ENCODE results near the gene SLC35D1. TPM values are rescaled to one million over a fixed set of nuclear protein-coding genes. Genes with fewer than 3 reads are reported as not detected.
A peak's percentile ranks its signal among the peaks of the same experiment; 100 is the strongest.

SLC35D1 gene
- polyA plus RNA-seq, 1 donor (not counting 4 experiments of a cell fraction or from before 2014, with no cell fraction given) = 12.2 TPM

DNA sequence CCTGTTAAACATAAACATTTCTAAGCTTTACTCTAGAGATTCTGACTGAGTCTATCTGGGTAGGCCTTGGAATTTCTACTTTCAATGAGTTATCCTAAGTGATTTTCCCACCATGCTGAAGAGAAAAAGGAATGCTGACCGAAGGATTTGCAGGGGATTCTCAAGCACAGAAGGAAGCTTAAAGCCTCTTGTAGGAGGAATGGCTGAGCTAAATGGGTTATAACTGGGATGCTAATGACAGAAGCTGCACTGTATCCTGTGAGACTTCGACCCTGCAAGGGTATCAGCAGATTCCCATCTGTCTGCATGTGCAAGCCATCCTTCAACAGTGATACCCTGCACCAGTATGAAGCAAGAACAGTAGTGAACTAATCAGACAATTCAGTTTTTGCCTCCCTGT, 35.4 kb downstream of the SLC35D1 start:
- no peak for FAIRE-seq

DNA sequence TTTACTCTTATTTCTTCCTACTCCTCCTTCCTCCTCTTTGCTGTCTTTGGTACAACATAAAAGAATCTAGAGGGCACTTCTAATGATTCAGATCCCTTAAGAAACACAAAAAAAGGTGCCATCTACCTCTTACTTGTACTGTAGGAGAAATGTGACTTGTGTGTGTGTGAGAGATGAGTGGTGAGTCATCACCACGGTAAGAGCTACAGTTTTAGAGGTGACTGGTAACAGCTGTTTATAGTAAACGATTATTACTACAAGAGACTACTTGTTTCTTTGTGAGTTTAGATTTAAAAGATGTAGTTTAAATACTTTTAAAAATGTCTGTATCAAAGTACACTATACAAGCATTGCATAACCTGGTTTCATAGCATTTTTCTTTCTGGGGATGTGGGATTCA, 40.4 kb downstream of the SLC35D1 start:
- DNase-seq (ENCODE audit: low read depth, low spot score) (peak; percentile 15), FAIRE-seq (peak; percentile 80)
- Histone ChIP-seq H3K9me3 (ENCODE audit: control insufficient read depth, low read depth, low read length) (no peaks in the 10 kb centered on the region), H3K4me1 (ENCODE audit: control insufficient read depth, extremely low read depth, insufficient read depth, low read length) (no peaks in the 10 kb centered on the region), H3K9ac (ENCODE audit: control insufficient read depth, extremely low read depth, insufficient read depth, low read length) (no peak overlapping the region), H3K27me3 (ENCODE audit: control insufficient read depth, extremely low read depth, insufficient read depth, low read length) (no peaks in the 10 kb centered on the region), H3K36me3 (ENCODE audit: control insufficient read depth in 2 of 2, extremely low read depth in 1 of 2, insufficient read depth in 2 of 2, low read length in 2 of 2) (peaks cover 2 to 5% of the 10 kb centered on the region in 2 experiments), H3K9me1 (ENCODE audit: control insufficient read depth, extremely low read depth, insufficient read depth, low read length) (no peaks in the 10 kb centered on the region), H3K79me2 (ENCODE audit: control insufficient read depth, insufficient read depth, low read length) (no peaks in the 10 kb centered on the region), H3K27ac (ENCODE audit: control insufficient read depth, insufficient read depth, low read length) (no peak overlapping the region), H2AFZ (ENCODE audit: control insufficient read depth, low read length) (no peak overlapping the region), H4K20me1 (ENCODE audit: control insufficient read depth, extremely low read depth, insufficient read depth, low read length) (no peaks in the 10 kb centered on the region), H3K4me2 (ENCODE audit: control insufficient read depth, extremely low read depth, insufficient read depth, low read depth, low read length) (no peak overlapping the region), H3K4me3 (ENCODE audit: control insufficient read depth in 2 of 3, extremely low read depth in 1 of 3, insufficient read depth in 2 of 3, low read depth in 1 of 3, low read length in 3 of 3) (no peak overlapping the region)
- dilution Hi-C loops (cut with MboI; ENCODE audit: extremely low pct_ligation_motif_present, low sequenced_read_pairs) = no loop called here
- TF ChIP-seq, protein P1, sequence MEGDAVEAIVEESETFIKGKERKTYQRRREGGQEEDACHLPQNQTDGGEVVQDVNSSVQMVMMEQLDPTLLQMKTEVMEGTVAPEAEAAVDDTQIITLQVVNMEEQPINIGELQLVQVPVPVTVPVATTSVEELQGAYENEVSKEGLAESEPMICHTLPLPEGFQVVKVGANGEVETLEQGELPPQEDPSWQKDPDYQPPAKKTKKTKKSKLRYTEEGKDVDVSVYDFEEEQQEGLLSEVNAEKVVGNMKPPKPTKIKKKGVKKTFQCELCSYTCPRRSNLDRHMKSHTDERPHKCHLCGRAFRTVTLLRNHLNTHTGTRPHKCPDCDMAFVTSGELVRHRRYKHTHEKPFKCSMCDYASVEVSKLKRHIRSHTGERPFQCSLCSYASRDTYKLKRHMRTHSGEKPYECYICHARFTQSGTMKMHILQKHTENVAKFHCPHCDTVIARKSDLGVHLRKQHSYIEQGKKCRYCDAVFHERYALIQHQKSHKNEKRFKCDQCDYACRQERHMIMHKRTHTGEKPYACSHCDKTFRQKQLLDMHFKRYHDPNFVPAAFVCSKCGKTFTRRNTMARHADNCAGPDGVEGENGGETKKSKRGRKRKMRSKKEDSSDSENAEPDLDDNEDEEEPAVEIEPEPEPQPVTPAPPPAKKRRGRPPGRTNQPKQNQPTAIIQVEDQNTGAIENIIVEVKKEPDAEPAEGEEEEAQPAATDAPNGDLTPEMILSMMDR (optimal IDR thresholded peaks at IDR 0.05 in 1 of 3, IDR thresholded peaks at IDR 0.05 in 1 of 3, conservative IDR thresholded peaks at IDR 0.05 in 1 of 3; ENCODE audit: extremely low read depth in 1 of 3, insufficient read depth in 2 of 3, low read length in 3 of 3) = no peak
- no peak for TF ChIP-seq EZH2 (IDR thresholded peaks at IDR 0.05; ENCODE audit: low read length)

More for the DNA sequence above, 35.4 kb downstream of the SLC35D1 start:
- H3K27ac ChIP-seq (ENCODE audit: control insufficient read depth, insufficient read depth, low read length) = no peak overlapping the region
- TF ChIP-seq, protein P1 (optimal IDR thresholded peaks at IDR 0.05 in 1 of 3, IDR thresholded peaks at IDR 0.05 in 1 of 3, conservative IDR thresholded peaks at IDR 0.05 in 1 of 3; ENCODE audit: extremely low read depth in 1 of 3, insufficient read depth in 2 of 3, low read length in 3 of 3) = no peak
- no peak for TF ChIP-seq EZH2 (IDR thresholded peaks at IDR 0.05; ENCODE audit: low read length)
- H3K79me2 ChIP-seq (ENCODE audit: control insufficient read depth, insufficient read depth, low read length) = no peaks in the 10 kb centered on the region
- no peak for DNase-seq (ENCODE audit: low read depth, low spot score)
- H3K4me3 ChIP-seq (ENCODE audit: control insufficient read depth in 2 of 3, extremely low read depth in 1 of 3, insufficient read depth in 2 of 3, low read depth in 1 of 3, low read length in 3 of 3) = no peak overlapping the region
- H4K20me1 ChIP-seq (ENCODE audit: control insufficient read depth, extremely low read depth, insufficient read depth, low read length) = no peaks in the 10 kb centered on the region
- H3K4me2 ChIP-seq (ENCODE audit: control insufficient read depth, extremely low read depth, insufficient read depth, low read depth, low read length) = no peak overlapping the region
- H3K4me1 ChIP-seq (ENCODE audit: control insufficient read depth, extremely low read depth, insufficient read depth, low read length) = peaks cover 7% of the 10 kb centered on the region
- dilution Hi-C loops (cut with MboI; ENCODE audit: extremely low pct_ligation_motif_present, low sequenced_read_pairs) = no loop called here
- no peaks in the 10 kb centered on the region for H3K27me3 ChIP-seq (ENCODE audit: control insufficient read depth, extremely low read depth, insufficient read depth, low read length)
- H3K9ac ChIP-seq (ENCODE audit: control insufficient read depth, extremely low read depth, insufficient read depth, low read length) = no peak overlapping the region
- H3K9me3 ChIP-seq (ENCODE audit: control insufficient read depth, low read depth, low read length) = no peaks in the 10 kb centered on the region
- no peaks in the 10 kb centered on the region for H3K9me1 ChIP-seq (ENCODE audit: control insufficient read depth, extremely low read depth, insufficient read depth, low read length)
- H2AFZ ChIP-seq (ENCODE audit: control insufficient read depth, low read length) = no peak overlapping the region
- H3K36me3 ChIP-seq (ENCODE audit: control insufficient read depth in 2 of 2, extremely low read depth in 1 of 2, insufficient read depth in 2 of 2, low read length in 2 of 2) = peaks cover 2 to 4% of the 10 kb centered on the region in 2 experiments

Measured in keratinocyte (primary cell).